A673 (cell line): ENCODE data around the gene PPP1R13L.

ENCODE experiments used
- EZH2 ChIP-seq: fragments of 200-600 bp; sonication (generic); IDR thresholded peaks from 2 replicates; pipeline ENCODE4 v1.6.1; 2017; ENCODE audit warnings: borderline replicate concordance, low read depth, mild to moderate bottlenecking, mixed read lengths, antibody characterized with exemption, low read length; ENCODE audit not compliant: poor library complexity, severe bottlenecking
- TF ChIP-seq, protein P1 (sequence below): fragments of 300-800, 200-600 bp; sonication (generic); conservative IDR thresholded peaks from 2 replicates; pipeline ENCODE4 v1.5.1; 2017; ENCODE audit warnings: low read depth, mild to moderate bottlenecking, antibody characterized with exemption, low read length, moderate library complexity, mixed read lengths

DNA sequence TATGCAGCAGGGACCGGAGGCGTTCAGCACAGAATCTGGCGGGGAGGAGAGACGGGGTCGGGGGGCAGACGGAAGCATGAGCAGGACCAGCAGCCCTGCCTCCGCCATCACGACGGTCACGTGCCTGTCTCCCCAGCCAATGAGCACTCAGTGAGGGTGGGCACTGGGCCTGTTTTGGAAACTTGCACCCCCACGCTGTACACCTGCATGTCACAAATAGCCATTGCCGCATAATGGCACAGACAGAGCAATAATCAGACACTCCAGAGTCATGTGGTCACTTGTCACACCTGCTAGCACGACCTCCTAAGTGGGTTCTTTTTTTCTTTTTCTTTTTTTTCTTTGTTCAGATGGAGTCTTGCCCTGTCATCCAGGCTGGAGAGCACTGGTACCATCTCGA is 43.3 kb downstream of the PPP1R13L start:
- TF ChIP-seq, protein P1, sequence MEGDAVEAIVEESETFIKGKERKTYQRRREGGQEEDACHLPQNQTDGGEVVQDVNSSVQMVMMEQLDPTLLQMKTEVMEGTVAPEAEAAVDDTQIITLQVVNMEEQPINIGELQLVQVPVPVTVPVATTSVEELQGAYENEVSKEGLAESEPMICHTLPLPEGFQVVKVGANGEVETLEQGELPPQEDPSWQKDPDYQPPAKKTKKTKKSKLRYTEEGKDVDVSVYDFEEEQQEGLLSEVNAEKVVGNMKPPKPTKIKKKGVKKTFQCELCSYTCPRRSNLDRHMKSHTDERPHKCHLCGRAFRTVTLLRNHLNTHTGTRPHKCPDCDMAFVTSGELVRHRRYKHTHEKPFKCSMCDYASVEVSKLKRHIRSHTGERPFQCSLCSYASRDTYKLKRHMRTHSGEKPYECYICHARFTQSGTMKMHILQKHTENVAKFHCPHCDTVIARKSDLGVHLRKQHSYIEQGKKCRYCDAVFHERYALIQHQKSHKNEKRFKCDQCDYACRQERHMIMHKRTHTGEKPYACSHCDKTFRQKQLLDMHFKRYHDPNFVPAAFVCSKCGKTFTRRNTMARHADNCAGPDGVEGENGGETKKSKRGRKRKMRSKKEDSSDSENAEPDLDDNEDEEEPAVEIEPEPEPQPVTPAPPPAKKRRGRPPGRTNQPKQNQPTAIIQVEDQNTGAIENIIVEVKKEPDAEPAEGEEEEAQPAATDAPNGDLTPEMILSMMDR: no peak
- no peak for TF ChIP-seq EZH2
